MCF 10A (cell line): ENCODE measurements around the gene TLE3. TPM values are rescaled to one million over a fixed set of nuclear protein-coding genes. Genes with fewer than 3 reads are reported as not detected.

ENCODE experiments used
- BruUV-seq: library from RNA; stranded (reverse); fragments of 400-500 nt; replicated peaks from 2 replicates; lab custom pipeline; 2021; lab: Mats Ljungman, UMichigan
- CTCF ChIA-PET: fragments of 300-600 bp; sonication (Branson Sonifier 250); formaldehyde crosslinking; extraction: SDS; loops from one replicate; lab custom pipeline; 2021; ENCODE audit warnings: antibody characterized with exemption, inconsistent platforms; lab: Yijun Ruan, JAX
- POLR2A ChIA-PET: fragments of 300-600, 350-650 bp; sonication (Branson Sonifier 250); formaldehyde crosslinking; extraction: SDS; loops from one replicate; lab custom pipeline; 2020; ENCODE audit warnings: antibody characterized with exemption, inconsistent platforms; lab: Yijun Ruan, JAX
- DNase-seq: peaks from one replicate; pipeline ENCODE4 v3.0.0-alpha.2; 2018; ENCODE audit not compliant: unreplicated experiment
- H3K27ac Mint-ChIP-seq: one replicate; pipeline ENCODE4 v1.8.0; 2022; ENCODE audit warnings: mild to moderate bottlenecking, low read depth, mixed read lengths; ENCODE audit not compliant: unreplicated experiment
- H3K27me3 Mint-ChIP-seq: one replicate; pipeline ENCODE4 v1.8.0; 2022; ENCODE audit warnings: mixed read lengths; ENCODE audit not compliant: insufficient read depth, unreplicated experiment
- H3K36me3 Mint-ChIP-seq: one replicate; pipeline ENCODE4 v1.8.0; 2022; ENCODE audit warnings: mild to moderate bottlenecking, moderate library complexity, mixed read lengths; ENCODE audit not compliant: insufficient read depth, unreplicated experiment
- H3K4me1 Mint-ChIP-seq: one replicate; pipeline ENCODE4 v1.8.0; 2022; ENCODE audit warnings: mixed read lengths; ENCODE audit not compliant: insufficient read depth, unreplicated experiment
- H3K4me3 Mint-ChIP-seq: one replicate; pipeline ENCODE4 v1.8.0; 2022; ENCODE audit warnings: mild to moderate bottlenecking, moderate library complexity, mixed read lengths; ENCODE audit not compliant: unreplicated experiment
- H3K9me3 Mint-ChIP-seq: one replicate; pipeline ENCODE4 v1.8.0; 2022; ENCODE audit warnings: mixed read lengths; ENCODE audit not compliant: unreplicated experiment
- intact Hi-C: fragments of 100-400 bp; cut with micrococcal nuclease; formaldehyde crosslinking; loops from 2 replicates; pipeline ENCODE4 v1.14.1; 2022
- total RNA-seq: library from RNA; stranded (reverse); gene quantifications from 2 replicates; pipeline ENCODE4 v1.2.3, GENCODE V29; 2022
- TF ChIP-seq, protein P1 (sequence below): fragments of 200-600 bp; IDR thresholded peaks from one replicate; pipeline ENCODE4 v1.8.0; 2022; ENCODE audit warnings: antibody characterized with exemption, mild to moderate bottlenecking; ENCODE audit not compliant: unreplicated experiment

Gene TLE3
- total RNA-seq, 1 experiment from 2014 or later: 23.2 TPM

- ChIA-PET CTCF (no interaction called here), POLR2A (no interaction called here)
- H3K4me1 Mint-ChIP-seq: no peaks in the 10 kb centered on the region
- H3K9me3 Mint-ChIP-seq: no peaks in the 10 kb centered on the region
- TF ChIP-seq, protein P1, sequence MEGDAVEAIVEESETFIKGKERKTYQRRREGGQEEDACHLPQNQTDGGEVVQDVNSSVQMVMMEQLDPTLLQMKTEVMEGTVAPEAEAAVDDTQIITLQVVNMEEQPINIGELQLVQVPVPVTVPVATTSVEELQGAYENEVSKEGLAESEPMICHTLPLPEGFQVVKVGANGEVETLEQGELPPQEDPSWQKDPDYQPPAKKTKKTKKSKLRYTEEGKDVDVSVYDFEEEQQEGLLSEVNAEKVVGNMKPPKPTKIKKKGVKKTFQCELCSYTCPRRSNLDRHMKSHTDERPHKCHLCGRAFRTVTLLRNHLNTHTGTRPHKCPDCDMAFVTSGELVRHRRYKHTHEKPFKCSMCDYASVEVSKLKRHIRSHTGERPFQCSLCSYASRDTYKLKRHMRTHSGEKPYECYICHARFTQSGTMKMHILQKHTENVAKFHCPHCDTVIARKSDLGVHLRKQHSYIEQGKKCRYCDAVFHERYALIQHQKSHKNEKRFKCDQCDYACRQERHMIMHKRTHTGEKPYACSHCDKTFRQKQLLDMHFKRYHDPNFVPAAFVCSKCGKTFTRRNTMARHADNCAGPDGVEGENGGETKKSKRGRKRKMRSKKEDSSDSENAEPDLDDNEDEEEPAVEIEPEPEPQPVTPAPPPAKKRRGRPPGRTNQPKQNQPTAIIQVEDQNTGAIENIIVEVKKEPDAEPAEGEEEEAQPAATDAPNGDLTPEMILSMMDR: no peak
- no peaks in the 10 kb centered on the region for H3K27me3 Mint-ChIP-seq
- no peak overlapping the region for H3K4me3 Mint-ChIP-seq
- BruUV-seq: no TSS peak
- intact Hi-C loops: no loop called here
- no peak for DNase-seq
- no peak overlapping the region for H3K27ac Mint-ChIP-seq
- peaks cover 40% of the 10 kb centered on the region for H3K36me3 Mint-ChIP-seq
Measured at GRCh38 chr15:70050970-70051369, 46.7 kb downstream of the TLE3 start.

- Mint-ChIP-seq H3K9me3 (no peaks in the 10 kb centered on the region), H3K36me3 (peaks cover 40% of the 10 kb centered on the region), H3K27me3 (no peaks in the 10 kb centered on the region), H3K4me3 (no peak overlapping the region), H3K27ac (no peak overlapping the region), H3K4me1 (no peaks in the 10 kb centered on the region)
- TF ChIP-seq, protein P1: no peak
- POLR2A ChIA-PET: interaction anchor here (0.7 kb wide), 1 partner anchor 563 kb away, joined by 3 read pairs; no protein-coding TSS in a partner anchor
- intact Hi-C loops: no loop called here
- CTCF ChIA-PET: no interaction called here
- DNase-seq: no peak
- no TSS peak for BruUV-seq
Measured at GRCh38 chr15:70050441-70050840, 47.3 kb downstream of the TLE3 start.

DNA sequence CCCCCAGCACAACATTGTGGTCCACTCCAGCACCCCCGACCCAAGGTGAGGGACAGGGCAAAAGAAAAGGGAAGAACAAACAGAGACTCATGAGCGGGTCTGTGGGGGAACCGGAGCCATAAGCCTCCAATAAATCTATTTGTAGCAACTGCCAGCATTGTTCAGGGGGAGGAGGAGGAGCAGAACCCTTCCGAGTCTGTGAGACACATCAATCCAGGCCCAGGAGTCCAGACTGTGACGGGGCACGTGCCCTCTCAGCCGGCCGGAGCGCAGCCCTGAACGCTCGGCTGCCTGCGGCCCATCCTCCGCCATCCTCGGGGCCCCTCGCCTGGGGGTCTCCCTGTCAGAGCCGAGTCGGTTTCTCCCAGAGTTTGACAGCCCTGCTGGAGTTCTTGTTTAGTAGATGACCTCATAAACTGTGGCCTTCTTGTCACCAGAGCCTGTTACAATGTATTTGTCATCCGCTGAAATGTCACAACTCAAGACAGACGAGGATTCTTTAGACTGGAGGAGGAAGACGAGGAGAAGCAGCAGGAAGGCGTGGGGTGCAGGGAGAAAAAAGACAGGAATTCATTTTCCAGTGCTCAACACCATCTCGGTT lies 47.9 kb downstream of the TLE3 start:
- BruUV-seq: no TSS peak
- Mint-ChIP-seq H3K4me3 (no peak overlapping the region), H3K27ac (no peak overlapping the region), H3K9me3 (no peaks in the 10 kb centered on the region), H3K36me3 (peaks cover 40% of the 10 kb centered on the region), H3K27me3 (no peaks in the 10 kb centered on the region), H3K4me1 (no peaks in the 10 kb centered on the region)
- TF ChIP-seq, protein P1: no peak
- ChIA-PET CTCF (no interaction called here), POLR2A (interaction anchor here (0.7 kb wide), 1 partner anchor 563 kb away, joined by 3 read pairs; no protein-coding TSS in a partner anchor)
- no peak for DNase-seq
- intact Hi-C loops: no loop called here

- CTCF ChIA-PET: no interaction called here
- no TSS peak for BruUV-seq
- Mint-ChIP-seq H3K9me3 (no peaks in the 10 kb centered on the region), H3K36me3 (peaks cover 35% of the 10 kb centered on the region), H3K4me1 (no peaks in the 10 kb centered on the region), H3K27me3 (peaks cover 4% of the 10 kb centered on the region), H3K27ac (no peak overlapping the region), H3K4me3 (no peak overlapping the region)
- TF ChIP-seq, protein P1: no peak
- POLR2A ChIA-PET: no interaction called here
- intact Hi-C loops: no loop called here
- no peak for DNase-seq
Measured at GRCh38 chr15:70048578-70049514, 48.9 kb downstream of the TLE3 start.
